ENCODE data around the gene ZFY.

Gene ZFY

DNA sequence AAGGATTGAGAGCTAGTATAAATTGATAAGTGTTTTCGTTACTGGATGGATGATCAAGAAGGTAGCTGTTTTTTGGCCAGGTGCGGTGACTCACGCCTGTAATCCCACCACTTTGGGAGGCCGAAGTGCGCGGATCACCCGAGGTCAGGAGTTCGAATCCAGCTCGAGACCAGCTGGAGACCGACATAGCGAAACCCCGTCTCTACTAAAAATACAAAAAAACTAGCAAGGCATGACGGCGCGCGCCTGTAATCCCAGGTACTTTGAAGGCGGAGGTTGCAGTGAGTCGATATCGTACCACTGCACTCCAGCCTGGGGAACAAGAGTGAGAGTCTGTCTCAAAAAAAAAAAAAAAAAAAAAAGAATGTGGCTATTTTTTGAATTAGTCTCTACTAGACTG lies 2.0 kb downstream of the ZFY start:
- no peak overlapping the region for H3K4me3 ChIP-seq (ENCODE audit: low read depth, low read length)
- TF ChIP-seq, protein P1, sequence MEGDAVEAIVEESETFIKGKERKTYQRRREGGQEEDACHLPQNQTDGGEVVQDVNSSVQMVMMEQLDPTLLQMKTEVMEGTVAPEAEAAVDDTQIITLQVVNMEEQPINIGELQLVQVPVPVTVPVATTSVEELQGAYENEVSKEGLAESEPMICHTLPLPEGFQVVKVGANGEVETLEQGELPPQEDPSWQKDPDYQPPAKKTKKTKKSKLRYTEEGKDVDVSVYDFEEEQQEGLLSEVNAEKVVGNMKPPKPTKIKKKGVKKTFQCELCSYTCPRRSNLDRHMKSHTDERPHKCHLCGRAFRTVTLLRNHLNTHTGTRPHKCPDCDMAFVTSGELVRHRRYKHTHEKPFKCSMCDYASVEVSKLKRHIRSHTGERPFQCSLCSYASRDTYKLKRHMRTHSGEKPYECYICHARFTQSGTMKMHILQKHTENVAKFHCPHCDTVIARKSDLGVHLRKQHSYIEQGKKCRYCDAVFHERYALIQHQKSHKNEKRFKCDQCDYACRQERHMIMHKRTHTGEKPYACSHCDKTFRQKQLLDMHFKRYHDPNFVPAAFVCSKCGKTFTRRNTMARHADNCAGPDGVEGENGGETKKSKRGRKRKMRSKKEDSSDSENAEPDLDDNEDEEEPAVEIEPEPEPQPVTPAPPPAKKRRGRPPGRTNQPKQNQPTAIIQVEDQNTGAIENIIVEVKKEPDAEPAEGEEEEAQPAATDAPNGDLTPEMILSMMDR (IDR thresholded peaks at IDR 0.05; ENCODE audit: low read depth, low read length) = no peak
- TF ChIP-seq MYC (IDR thresholded peaks at IDR 0.05; ENCODE audit: low read depth, low read length) (no peak), POLR2A (IDR thresholded peaks at IDR 0.05; ENCODE audit: extremely low read depth, insufficient read length) (no peak)
- TF ChIP-seq, protein P2, sequence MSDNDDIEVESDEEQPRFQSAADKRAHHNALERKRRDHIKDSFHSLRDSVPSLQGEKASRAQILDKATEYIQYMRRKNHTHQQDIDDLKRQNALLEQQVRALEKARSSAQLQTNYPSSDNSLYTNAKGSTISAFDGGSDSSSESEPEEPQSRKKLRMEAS (IDR thresholded peaks at IDR 0.05; ENCODE audit: low read depth, low read length) = no peak
- DNase-seq (ENCODE audit: low read depth) = no peak

DNA sequence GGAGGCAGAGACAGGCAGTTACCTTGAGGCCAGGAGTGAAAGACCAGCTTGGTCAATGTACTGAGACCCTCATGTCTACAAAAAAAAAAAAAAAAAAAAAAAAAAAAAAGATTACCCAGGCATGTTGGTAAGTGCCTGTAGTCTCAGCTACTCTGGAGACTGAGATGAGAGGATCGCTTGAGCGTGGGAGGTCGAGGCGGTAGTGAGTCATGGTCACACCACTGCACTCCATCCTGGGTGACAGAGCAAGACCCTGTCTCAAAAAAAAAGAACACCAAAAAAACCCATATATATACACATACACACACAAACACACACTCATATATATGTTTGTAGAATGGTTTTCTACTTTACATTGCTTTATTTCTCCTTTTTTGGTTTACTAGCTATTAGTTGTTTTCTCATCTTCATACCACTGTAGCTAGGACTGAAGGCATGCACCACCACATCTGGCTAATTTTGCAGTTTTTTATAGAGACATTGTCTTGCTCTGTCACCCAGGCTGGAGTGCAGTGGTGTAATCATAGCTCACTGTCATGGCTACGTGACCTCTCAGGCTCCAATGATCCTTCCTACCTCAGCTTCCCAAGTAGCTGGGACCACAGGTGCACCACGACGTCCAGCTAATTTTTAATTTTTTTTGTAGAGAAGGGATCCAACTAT lies 14.5 kb downstream of the ZFY start:
- no peak overlapping the region for H3K4me3 ChIP-seq (ENCODE audit: low read depth, low read length)
- TF ChIP-seq MYC (IDR thresholded peaks at IDR 0.05; ENCODE audit: low read depth, low read length) (no peak), POLR2A (IDR thresholded peaks at IDR 0.05; ENCODE audit: extremely low read depth, insufficient read length) (no peak)
- TF ChIP-seq, protein P2 (IDR thresholded peaks at IDR 0.05; ENCODE audit: low read depth, low read length) = no peak
- TF ChIP-seq, protein P1 (IDR thresholded peaks at IDR 0.05; ENCODE audit: low read depth, low read length) = no peak
- DNase-seq (ENCODE audit: low read depth) = no peak

DNA sequence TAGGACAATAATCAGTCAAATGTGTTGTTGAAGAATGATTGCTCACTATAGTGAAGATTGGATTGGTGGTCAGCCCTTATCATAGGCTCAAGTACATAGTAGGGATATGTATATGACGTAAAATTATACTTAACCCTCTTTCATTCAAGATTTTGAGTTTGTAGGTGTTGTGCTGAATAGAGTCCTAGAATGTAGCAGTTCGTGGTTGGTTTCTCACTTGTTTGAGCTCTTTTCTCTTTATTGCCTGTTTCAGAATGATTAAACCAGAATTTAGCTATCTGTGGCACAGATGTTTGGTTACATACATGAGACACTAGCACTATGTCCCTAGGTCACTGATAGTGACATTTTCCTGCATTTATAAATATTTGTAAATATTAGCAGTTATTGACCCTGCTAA lies 15.5 kb downstream of the ZFY start:
- no peak for TF ChIP-seq MYC (IDR thresholded peaks at IDR 0.05; ENCODE audit: low read depth, low read length)
- no peak for TF ChIP-seq POLR2A (IDR thresholded peaks at IDR 0.05; ENCODE audit: extremely low read depth, insufficient read length)
- TF ChIP-seq, protein P2 (IDR thresholded peaks at IDR 0.05; ENCODE audit: low read depth, low read length) = no peak
- TF ChIP-seq, protein P1 (IDR thresholded peaks at IDR 0.05; ENCODE audit: low read depth, low read length) = no peak
- DNase-seq (ENCODE audit: low read depth) = no peak
- H3K4me3 ChIP-seq (ENCODE audit: low read depth, low read length) = no peak overlapping the region

DNA sequence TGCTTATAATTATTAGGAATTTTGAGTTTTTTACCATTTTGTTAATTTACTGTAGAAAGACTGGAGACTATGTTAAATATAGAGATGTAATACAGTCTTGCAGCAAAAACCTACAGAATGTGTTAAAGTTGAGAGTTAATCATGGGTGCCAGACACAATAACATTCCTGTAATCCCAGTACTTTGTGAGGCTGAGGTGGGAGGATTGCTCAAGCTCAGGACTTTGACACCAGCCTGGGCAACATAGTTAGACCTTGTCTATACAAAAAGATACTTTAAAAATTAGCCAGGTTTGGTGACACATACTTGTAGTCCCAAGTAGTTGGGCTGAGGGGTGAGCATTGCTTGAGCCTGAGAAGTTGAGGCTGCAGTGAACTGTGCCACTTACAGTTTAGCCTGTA lies 17.7 kb downstream of the ZFY start:
- no peak overlapping the region for H3K4me3 ChIP-seq (ENCODE audit: low read depth, low read length)
- no peak for DNase-seq (ENCODE audit: low read depth)
- TF ChIP-seq POLR2A (IDR thresholded peaks at IDR 0.05; ENCODE audit: extremely low read depth, insufficient read length) (no peak), MYC (IDR thresholded peaks at IDR 0.05; ENCODE audit: low read depth, low read length) (no peak)
- TF ChIP-seq, protein P2 (IDR thresholded peaks at IDR 0.05; ENCODE audit: low read depth, low read length) = no peak

DNA sequence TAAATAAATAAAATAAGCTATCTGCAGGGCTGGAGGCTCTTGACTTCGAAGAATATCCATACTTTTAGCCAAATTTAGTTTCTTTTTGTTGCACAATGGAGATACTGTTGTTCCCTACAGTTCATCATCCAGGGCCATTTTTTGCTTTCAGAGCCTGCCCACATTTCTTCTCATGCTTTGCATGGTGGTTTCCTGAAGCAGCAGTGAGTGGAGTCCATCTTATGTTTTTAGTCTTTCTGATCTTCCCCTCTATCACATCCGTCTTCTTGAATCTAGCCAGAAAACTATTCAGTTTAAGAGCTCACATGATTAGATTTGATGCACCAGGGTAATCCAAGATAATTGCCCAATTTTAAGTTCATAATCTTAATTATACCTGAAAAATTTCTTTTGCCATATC lies 19.6 kb downstream of the ZFY start:
- no peak for DNase-seq (ENCODE audit: low read depth)
- H3K4me3 ChIP-seq (ENCODE audit: low read depth, low read length) = no peak overlapping the region
- TF ChIP-seq MYC (IDR thresholded peaks at IDR 0.05; ENCODE audit: low read depth, low read length) (no peak), POLR2A (IDR thresholded peaks at IDR 0.05; ENCODE audit: extremely low read depth, insufficient read length) (no peak)
- TF ChIP-seq, protein P2 (IDR thresholded peaks at IDR 0.05; ENCODE audit: low read depth, low read length) = no peak
- TF ChIP-seq, protein P1 (IDR thresholded peaks at IDR 0.05; ENCODE audit: low read depth, low read length) = no peak

DNA sequence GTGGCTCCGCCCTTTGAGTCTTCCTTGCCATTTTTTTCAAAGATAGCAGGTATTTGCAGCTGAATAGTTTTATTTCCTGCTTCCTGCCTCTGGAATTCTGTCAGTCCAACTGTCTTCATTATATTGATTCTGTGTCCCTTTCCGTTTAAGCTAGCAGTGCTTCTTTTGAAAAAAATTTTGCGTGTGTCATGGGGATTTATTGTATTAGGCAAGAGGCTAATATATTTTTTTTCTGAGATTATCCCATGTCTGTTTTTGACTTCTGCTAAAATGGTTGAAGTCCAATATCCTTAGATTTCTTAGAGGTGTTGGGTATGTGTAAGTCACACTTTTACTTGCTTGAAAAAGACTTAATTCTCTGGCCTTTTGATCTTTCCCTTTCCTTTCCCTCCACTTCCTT lies 20.4 kb downstream of the ZFY start:
- no peak overlapping the region for H3K4me3 ChIP-seq (ENCODE audit: low read depth, low read length)
- TF ChIP-seq, protein P2 (IDR thresholded peaks at IDR 0.05; ENCODE audit: low read depth, low read length) = no peak
- TF ChIP-seq POLR2A (IDR thresholded peaks at IDR 0.05; ENCODE audit: extremely low read depth, insufficient read length) (no peak), MYC (IDR thresholded peaks at IDR 0.05; ENCODE audit: low read depth, low read length) (no peak)
- TF ChIP-seq, protein P1 (IDR thresholded peaks at IDR 0.05; ENCODE audit: low read depth, low read length) = no peak
- no peak for DNase-seq (ENCODE audit: low read depth)

All from NB4 (cell line).